ENCODE results near the gene TET3. TPM values are rescaled to one million over a fixed set of nuclear protein-coding genes. Genes with fewer than 3 reads are reported as not detected.

The TET3 gene
- total RNA-seq, 1 donor from 2014 or later, result 23.0 TPM

DNA sequence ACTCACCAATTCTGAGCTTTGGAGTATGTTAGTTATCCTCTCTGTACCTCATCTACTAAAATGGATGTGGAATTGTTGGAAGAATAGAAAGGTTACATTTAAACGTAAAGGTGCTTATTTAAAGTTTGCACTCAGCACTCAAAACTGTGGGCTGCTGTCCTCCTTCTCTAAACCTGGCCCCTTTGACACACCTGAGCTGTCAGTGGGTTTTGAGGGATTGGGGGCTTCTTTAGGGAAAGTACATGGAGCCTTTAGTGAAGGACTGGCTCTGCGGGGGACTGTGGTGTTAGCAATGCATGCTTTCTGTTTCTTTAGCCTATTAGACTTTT lies 47.2 kb downstream of the TET3 start:
- H3K27ac Mint-ChIP-seq (ENCODE audit: unreplicated experiment), result peak overlapping the region; percentile 94
- H3K4me3 Mint-ChIP-seq (ENCODE audit: unreplicated experiment), result peak overlapping the region; percentile 71
- H3K9me3 Mint-ChIP-seq (ENCODE audit: unreplicated experiment), result no peaks in the 10 kb centered on the region

DNA sequence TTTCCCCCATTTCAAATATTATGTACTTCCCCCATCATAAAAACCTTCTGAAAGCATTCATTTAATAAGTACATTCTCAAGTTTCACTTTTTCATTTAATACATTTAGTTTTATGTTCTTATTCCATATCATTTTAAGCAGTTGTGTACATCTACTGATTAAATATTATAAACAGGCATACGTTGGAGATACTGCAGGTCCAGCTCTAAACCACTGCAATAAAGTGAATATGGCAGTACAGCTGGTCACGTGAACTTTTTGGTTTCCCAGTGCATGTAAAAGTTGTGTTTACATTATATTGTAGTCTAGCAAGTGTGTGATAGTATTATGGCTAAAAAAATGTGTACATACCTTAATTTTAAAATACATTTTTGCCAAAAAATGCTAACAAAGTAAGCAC lies 48.7 kb downstream of the TET3 start:
- Mint-ChIP-seq H3K36me3 (ENCODE audit: low read depth, unreplicated experiment) (no peaks in the 10 kb centered on the region), H3K27ac (ENCODE audit: unreplicated experiment) (peak overlapping the region; percentile 94), H3K9me3 (ENCODE audit: unreplicated experiment) (no peaks in the 10 kb centered on the region), H3K27me3 (ENCODE audit: unreplicated experiment) (peaks cover 8% of the 10 kb centered on the region), H3K4me3 (ENCODE audit: unreplicated experiment) (peak overlapping the region; percentile 13), H3K4me1 (ENCODE audit: unreplicated experiment) (peaks cover 65% of the 10 kb centered on the region)
- no peak for DNase-seq (ENCODE audit: low spot score)
- TF ChIP-seq, protein P1, sequence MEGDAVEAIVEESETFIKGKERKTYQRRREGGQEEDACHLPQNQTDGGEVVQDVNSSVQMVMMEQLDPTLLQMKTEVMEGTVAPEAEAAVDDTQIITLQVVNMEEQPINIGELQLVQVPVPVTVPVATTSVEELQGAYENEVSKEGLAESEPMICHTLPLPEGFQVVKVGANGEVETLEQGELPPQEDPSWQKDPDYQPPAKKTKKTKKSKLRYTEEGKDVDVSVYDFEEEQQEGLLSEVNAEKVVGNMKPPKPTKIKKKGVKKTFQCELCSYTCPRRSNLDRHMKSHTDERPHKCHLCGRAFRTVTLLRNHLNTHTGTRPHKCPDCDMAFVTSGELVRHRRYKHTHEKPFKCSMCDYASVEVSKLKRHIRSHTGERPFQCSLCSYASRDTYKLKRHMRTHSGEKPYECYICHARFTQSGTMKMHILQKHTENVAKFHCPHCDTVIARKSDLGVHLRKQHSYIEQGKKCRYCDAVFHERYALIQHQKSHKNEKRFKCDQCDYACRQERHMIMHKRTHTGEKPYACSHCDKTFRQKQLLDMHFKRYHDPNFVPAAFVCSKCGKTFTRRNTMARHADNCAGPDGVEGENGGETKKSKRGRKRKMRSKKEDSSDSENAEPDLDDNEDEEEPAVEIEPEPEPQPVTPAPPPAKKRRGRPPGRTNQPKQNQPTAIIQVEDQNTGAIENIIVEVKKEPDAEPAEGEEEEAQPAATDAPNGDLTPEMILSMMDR (IDR thresholded peaks at IDR 0.05; ENCODE audit: unreplicated experiment), result no peak

More for the DNA sequence above, 47.2 kb downstream of the TET3 start:
- H3K4me1 Mint-ChIP-seq (ENCODE audit: unreplicated experiment), result peaks cover 53% of the 10 kb centered on the region
- peaks cover 8% of the 10 kb centered on the region for H3K27me3 Mint-ChIP-seq (ENCODE audit: unreplicated experiment)
- TF ChIP-seq, protein P1 (IDR thresholded peaks at IDR 0.05; ENCODE audit: unreplicated experiment), result no peak
- no peaks in the 10 kb centered on the region for H3K36me3 Mint-ChIP-seq (ENCODE audit: low read depth, unreplicated experiment)
- no peak for DNase-seq (ENCODE audit: low spot score)

Other genes with a start within 250 kb of the TET3 start
- 33.3 TPM for gene TPRKB, start 247.6 kb upstream of the TET3 start, total RNA-seq (ENCODE audit: unreplicated experiment)
- gene DUSP11, start 204.8 kb upstream of the TET3 start, total RNA-seq (ENCODE audit: unreplicated experiment), result 32.4 TPM
- gene C2orf78, start 200.7 kb upstream of the TET3 start, total RNA-seq (ENCODE audit: unreplicated experiment), result not detected
- gene STAMBP, start 155.9 kb upstream of the TET3 start, total RNA-seq (ENCODE audit: unreplicated experiment), result 29.2 TPM
- gene ACTG2, start 91.9 kb upstream of the TET3 start, total RNA-seq (ENCODE audit: unreplicated experiment), result 8.3 TPM
- 68.3 TPM for gene DGUOK, start 58.0 kb upstream of the TET3 start, total RNA-seq (ENCODE audit: unreplicated experiment)
- 19.0 TPM for gene BOLA3, start 163.0 kb downstream of the TET3 start, total RNA-seq (ENCODE audit: unreplicated experiment)
- gene MOB1A, start 194.0 kb downstream of the TET3 start, total RNA-seq (ENCODE audit: unreplicated experiment), result 85.3 TPM
- 20.0 TPM for gene MTHFD2, start 213.7 kb downstream of the TET3 start, total RNA-seq (ENCODE audit: unreplicated experiment)

All from endothelial cell (in vitro differentiated cells).